H54 (cell line): ENCODE data around the gene GREM1.

Source experiments
- DNase-seq: peaks from one replicate; pipeline ENCODE4 v3.0.0; 2011; ENCODE audit warnings: low spot score, mixed read lengths; ENCODE audit not compliant: insufficient read length
- FAIRE-seq: peaks from 3 replicates; lab custom pipeline; 2011; peaks lifted over from hg19 to GRCh38; lab: Jason Lieb, UNC
- POLR2A ChIP-seq: IDR thresholded peaks from 2 replicates; pipeline ENCODE4 v1.6.1; 2011; ENCODE audit warnings: low read depth, mild to moderate bottlenecking, low read length

Gene GREM1

DNA sequence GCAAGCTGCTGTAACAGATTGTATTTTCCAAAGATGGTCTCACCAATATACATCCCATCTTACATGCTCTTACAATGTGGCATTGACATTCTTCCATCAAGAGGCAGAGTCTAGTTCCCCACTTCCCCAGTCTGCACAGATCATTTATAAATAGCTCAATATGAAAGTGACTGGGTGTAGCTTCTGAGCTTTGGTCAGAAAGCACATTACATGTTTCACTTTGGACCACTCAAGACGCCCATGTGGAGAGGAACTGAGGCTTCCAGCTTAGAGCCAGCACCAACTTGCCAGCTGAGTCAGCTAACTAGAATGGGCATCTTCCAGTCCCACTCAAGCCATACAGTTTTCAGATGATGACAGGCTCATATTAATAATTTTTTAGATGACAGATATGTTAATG lies 45.5 kb downstream of the GREM1 start:
- DNase-seq (no peak), FAIRE-seq (no peak)
- no peak for TF ChIP-seq POLR2A

DNA sequence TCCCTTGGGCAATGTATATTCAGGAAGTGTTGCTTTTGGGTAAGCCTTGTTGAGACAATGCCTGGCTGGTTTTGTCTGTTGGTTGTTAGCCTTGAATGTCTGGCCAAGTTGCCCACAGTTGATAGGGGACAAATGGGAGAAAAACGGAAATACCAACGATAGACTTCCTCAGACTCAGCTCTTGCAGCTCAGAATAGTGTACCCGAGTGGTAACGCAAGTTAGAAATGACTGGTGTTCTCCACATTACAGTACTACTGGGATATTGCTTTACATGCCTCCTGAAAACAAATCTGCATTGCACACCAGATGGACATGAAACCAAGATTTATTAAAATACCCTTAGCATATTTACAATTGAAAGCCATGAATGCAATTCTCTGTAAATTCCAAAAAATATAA lies 47.4 kb downstream of the GREM1 start:
- DNase-seq (no peak), FAIRE-seq (no peak)
- TF ChIP-seq POLR2A: no peak

DNA sequence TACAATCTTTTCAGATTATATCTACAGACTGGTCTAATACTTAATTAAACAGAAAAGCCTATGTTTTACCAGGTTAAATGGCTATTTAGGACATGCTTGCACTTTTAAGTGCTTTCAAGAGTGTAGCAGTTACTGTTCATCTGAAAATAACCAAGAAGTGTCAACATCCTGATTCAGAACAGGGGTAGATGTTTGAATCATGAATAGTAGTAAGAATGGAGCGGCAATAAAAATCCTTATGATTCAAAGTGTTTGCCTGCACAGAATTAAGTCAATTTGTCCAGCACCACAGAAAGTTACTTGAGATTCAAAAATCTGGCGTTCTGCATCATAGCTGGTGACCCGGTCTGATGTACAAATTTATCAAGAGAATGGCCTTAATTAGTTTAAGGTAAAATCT lies 48.3 kb downstream of the GREM1 start:
- no peak for DNase-seq
- no peak for FAIRE-seq
- TF ChIP-seq POLR2A: no peak

DNA sequence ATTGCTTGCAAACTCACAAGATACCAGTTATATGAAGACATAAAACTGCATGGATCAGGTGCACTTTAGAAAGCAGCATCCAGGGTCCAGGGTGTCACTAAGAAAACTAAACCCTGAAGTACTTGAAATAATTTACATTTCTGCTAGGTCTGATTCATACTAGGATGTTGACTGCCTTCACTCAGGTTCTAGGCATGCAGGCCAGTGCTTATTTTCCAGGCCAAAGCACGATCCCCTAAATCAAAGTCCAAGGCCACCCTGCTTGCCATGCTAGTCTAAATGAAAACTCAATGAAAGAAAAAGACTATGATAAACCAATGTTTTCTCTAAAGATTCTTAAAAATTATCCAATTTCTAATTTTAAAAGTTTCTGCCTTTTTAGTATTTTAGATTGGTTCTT lies 49.4 kb downstream of the GREM1 start:
- FAIRE-seq (no peak), DNase-seq (no peak)
- no peak for TF ChIP-seq POLR2A

DNA sequence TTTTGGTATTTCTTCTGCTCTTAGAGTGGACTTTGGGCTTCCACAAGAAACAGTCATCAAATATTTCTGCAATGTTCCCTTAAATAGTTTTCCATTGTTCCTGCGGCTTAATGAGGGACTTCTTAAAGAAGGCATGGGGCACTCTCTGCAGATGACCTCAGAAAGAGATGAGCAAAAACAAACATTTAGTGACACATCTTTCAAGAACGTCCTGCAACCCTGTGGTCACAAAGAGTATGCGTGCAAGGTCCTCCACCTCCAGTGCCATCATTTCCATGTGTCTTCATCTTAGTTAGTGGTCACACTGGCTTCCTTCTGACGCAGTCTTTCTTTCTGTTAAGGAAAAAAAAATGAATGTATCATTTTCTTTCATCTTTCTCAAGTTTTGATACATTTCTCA lies 56.2 kb downstream of the GREM1 start:
- no peak for TF ChIP-seq POLR2A
- FAIRE-seq (peak; percentile 57), DNase-seq (peak; percentile 26)

DNA sequence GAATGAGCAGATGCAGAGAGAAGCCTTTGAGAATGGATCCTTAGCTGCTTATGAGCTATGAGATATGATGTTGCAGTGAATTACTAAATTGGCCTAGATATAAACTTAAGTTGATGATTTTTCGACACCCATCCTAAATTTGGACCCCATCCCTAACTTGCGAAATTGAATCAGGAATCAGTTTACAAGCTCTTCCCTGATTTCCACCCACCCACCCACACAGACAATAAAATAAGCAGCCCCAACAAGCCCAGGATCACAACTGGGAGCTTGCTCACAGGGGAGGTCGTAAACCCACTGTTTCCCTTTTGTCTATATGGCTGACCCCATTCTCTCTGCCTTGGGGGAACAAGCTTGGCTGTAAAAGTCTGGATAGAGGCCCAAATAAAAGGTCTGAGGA lies 57.3 kb downstream of the GREM1 start:
- TF ChIP-seq POLR2A: no peak
- FAIRE-seq (no peak), DNase-seq (no peak)

DNA sequence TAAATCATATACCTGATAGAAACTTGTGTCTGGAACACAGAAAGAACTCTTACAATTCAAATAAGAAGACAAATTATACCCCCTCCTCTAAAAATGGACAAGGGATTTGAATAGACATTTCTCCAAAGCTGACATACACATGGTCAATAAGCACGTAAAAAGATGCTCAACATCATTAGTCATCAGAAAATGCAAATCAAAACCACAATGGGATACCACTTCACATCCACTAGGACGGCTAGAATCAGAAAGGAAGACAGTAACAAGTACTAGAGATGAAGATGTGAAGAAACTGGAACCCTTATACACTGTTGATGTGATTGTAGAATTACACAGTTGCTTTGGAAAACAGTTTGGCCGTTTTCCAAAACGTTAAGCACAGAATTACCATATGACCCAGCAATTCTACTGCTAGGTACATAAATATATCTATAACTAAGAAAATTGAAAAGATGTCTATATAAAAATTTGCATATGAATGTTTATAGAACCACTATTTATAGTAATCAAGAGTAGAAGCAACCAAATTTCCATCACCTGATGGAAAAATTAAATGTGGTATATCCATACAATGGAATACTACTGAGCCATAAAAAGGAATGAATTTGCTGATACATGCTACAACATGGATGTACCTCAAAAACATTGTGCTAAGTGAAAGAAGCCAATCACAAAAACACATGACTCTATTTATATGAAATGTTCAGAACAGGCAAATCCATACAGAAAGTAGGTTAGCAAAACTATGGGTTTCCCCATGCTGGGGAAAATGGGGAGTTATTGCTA lies 60.8 kb downstream of the GREM1 start:
- no peak for TF ChIP-seq POLR2A
- FAIRE-seq (no peak), DNase-seq (no peak)

DNA sequence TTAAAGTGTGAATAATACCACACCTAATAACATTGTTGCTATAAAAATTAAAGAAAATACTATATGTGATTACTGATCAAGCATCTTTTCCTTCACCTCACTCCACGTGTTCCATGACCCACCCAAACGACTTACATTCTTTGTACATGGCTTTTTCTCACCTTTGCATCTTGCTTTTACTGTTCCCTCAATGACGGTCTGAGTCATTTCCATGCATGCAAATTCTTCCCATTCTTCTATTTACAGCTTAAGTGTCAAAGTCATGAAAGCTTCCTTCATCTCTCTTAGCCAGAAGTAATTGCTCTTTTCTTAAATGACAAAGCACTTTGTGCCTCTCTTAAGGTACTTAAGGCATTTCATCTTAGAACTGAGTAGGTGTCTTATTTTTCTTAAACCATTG lies 64.0 kb downstream of the GREM1 start:
- no peak for DNase-seq
- no peak for TF ChIP-seq POLR2A
- FAIRE-seq: peak; percentile 41

DNA sequence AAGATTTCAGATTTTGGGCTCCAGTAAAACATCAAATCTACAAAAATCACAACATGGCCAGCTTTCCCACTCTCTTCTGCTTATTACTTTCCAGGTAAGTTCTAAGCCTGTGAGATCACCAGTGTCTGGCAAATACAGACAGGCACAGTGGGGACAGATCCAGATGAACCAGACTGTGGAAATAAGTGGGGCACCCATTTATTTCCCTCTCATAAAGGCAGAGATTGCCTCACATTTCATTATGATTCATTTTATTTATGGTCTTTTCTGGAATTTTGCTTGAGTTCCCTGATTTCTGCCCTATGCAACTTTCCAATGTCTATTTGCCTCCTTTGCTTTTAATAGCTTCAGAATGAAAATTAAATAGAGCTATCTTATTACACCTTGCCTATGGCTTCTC lies 66.8 kb downstream of the GREM1 start:
- DNase-seq: no peak
- no peak for TF ChIP-seq POLR2A
- no peak for FAIRE-seq

DNA sequence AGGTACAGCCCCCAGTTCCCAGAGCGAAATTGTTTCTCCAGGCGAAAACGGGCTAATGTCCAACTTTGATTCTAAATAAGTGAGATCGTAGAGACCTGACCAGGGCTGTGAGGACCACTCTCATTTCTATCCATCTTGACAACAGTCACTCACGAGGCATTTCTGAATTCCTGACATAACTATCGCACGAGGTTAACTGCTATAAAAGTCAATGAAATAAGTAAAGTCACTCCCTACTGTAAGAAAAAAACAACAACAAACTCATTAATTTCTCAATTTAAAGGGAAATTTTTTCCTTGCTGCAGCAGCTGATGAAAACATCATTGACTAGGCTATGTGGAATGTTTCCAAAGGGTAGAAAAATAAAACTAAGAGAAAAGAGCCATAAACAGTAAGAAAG lies 69.1 kb downstream of the GREM1 start:
- DNase-seq: no peak
- no peak for TF ChIP-seq POLR2A
- FAIRE-seq: no peak

DNA sequence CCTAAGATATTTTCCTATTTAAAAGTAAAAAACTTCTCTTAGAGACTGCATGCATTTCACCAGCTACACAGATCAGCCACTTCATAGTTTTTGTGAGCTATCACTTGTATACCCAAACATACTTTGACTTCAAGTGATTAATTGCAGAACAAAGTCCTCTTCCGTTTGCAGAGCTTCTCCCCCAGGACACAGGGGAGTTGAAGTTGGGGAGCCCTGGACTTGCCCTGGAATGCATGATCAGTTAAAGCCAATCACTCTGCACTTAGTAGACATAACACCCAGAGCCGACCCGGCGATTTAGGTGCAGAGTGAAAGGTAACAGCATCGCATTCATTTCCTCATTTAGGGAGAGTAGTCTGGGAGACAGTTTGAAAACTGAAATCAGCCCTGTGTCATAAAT lies 70.1 kb downstream of the GREM1 start:
- no peak for TF ChIP-seq POLR2A
- FAIRE-seq (no peak), DNase-seq (no peak)

DNA sequence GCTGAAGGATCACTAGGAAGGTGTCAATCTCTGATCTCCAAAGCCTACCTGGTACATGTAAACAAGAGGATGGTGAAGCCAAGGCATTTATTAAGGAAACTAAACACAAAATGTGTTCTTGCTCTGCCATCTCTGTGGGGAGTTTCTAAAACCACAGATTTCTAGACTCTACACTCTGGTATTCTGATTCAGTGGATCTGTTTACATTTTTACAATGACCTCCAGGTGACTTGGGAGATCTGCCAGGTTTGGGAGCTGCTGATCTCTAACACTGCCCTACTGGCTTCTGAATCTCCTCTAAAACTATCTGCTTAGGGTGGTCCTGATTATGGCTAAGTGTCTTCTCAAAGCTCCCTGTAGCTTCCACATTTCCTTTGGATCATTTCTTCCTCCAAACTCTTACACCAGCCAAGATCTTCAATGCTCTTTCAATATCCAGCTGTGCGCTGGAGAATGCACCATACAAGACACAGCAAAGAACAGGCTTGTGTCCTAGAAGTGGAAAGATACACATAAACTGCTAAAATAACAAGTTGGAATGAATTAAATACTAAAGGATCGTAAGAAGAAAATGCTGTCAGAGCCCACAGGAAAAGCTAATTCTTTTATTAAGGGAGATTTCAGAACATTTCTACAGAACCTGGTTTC lies 72.7 kb downstream of the GREM1 start:
- no peak for DNase-seq
- TF ChIP-seq POLR2A: no peak
- peak; percentile 67 for FAIRE-seq

DNA sequence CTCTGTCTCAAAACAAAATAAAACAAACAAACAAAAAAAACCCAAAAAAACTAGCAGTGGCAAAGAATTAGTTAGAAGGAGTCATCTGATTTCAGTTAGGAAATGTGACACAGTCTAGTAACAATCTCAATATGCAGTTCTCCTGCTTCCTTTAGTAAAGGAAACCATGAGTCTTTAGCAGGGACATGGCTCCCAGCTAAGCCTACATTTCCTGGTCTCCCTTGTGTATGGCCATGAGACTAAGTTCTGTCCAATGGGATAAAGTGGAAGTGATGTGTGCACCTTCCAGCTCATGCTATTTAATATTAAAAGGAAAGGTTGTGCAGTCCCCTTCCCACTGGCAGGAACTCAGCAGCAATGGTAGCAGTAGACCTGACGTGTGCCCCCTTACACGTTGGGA lies 74.6 kb downstream of the GREM1 start:
- no peak for TF ChIP-seq POLR2A
- FAIRE-seq (no peak), DNase-seq (no peak)
